ENCODE results near the gene GATA1. TPM values are rescaled to one million over a fixed set of nuclear protein-coding genes. Genes with fewer than 3 reads are reported as not detected.

GATA1 gene
- total RNA-seq, 1 experiment from 2014 or later, result 0.34 TPM

DNA sequence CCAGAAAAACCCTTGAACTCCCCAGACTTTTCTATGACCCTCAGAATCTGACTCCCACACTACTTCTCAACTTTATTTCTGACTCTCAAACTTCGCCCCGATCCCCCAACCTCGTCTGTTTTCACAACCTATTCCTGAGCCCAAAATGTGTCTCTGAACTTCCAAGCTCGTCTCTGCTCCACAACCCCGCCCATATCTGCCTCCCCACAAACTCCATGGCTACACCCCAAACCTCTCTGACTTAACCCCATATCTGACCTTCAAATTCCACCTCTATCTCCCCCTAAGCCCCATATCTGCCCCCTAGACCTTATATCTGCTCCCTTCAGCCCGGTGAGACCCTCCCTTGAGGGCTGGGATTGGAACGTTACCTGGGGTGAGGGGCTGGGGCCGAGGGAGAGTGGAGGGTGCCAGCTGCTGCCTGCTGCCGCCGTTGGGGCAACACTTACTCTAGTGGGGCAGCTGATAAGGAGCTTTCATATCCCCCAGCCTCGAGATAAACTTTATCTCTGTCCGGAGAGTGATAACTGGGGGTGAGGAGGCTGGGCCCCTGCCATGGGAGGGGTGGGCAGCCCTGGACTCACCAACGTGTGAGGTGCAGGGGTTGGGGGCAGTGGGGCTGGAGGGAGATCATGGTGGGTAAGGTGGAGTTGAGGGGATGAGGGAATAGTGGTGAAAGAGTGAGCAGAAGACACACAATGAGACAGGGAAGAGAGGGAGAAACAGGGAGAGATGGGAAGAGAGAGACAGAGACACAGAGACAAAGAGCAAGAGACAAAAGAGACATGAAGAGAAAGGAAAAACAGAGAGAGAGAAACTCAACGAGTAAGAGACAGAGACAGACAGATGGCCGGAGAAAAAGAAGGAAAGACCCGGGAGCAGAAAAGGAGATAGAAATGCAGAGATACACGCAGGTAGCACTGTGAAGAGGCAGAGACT lies 1.4 kb downstream of the GATA1 start:
- ChIA-PET POLR2A (no interaction called here), CTCF (no interaction called here), RAD21 (ENCODE audit: low non-redundant PET in 1 of 2, low total read pairs in 2 of 2, uncharacterized antibody in 2 of 2, unreplicated experiment in 2 of 2) (no interaction called here)
- Histone ChIP-seq H3K9me2 (ENCODE audit: insufficient read depth) (no peaks in the 10 kb centered on the region), H4K20me1 (ENCODE audit: insufficient read depth) (no peaks in the 10 kb centered on the region), H3K9me3 (ENCODE audit: control insufficient read depth in 1 of 2, insufficient read depth in 1 of 2, low read depth in 1 of 2, low read length in 2 of 2) (no peaks in the 10 kb centered on the region), H3K4me3 (replicated peaks in 1 of 2; ENCODE audit: low read depth in 1 of 2, low read length in 2 of 2) (no peak overlapping the region), H3K9ac (ENCODE audit: low read length) (no peak overlapping the region), H2AFZ (ENCODE audit: low read depth, low read length, poor library complexity, severe bottlenecking) (no peak overlapping the region), H3K79me2 (ENCODE audit: insufficient read depth, low read length) (no peaks in the 10 kb centered on the region), H3K4me1 (ENCODE audit: control insufficient read depth in 1 of 2, insufficient read depth in 2 of 2, low read length in 2 of 2) (no peaks in the 10 kb centered on the region), H3K4me2 (ENCODE audit: low read length) (no peak overlapping the region), H3K27me3 (ENCODE audit: insufficient read depth, low read length) (no peaks in the 10 kb centered on the region), H3K27ac (ENCODE audit: low read depth, low read length) (no peak overlapping the region), H3K36me3 (ENCODE audit: control insufficient read depth in 1 of 2, insufficient read depth in 2 of 2, low read length in 2 of 2) (no peaks in the 10 kb centered on the region)
- no peak for ATAC-seq
- DNase-seq (ENCODE audit: low read depth, low spot score), result no peak
- TF ChIP-seq, protein P1, sequence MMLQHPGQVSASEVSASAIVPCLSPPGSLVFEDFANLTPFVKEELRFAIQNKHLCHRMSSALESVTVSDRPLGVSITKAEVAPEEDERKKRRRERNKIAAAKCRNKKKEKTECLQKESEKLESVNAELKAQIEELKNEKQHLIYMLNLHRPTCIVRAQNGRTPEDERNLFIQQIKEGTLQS (IDR thresholded peaks at IDR 0.05), result no peak
- no peak for TF ChIP-seq SRF (IDR thresholded peaks at IDR 0.05; ENCODE audit: low read depth)
- TF ChIP-seq, protein P2, sequence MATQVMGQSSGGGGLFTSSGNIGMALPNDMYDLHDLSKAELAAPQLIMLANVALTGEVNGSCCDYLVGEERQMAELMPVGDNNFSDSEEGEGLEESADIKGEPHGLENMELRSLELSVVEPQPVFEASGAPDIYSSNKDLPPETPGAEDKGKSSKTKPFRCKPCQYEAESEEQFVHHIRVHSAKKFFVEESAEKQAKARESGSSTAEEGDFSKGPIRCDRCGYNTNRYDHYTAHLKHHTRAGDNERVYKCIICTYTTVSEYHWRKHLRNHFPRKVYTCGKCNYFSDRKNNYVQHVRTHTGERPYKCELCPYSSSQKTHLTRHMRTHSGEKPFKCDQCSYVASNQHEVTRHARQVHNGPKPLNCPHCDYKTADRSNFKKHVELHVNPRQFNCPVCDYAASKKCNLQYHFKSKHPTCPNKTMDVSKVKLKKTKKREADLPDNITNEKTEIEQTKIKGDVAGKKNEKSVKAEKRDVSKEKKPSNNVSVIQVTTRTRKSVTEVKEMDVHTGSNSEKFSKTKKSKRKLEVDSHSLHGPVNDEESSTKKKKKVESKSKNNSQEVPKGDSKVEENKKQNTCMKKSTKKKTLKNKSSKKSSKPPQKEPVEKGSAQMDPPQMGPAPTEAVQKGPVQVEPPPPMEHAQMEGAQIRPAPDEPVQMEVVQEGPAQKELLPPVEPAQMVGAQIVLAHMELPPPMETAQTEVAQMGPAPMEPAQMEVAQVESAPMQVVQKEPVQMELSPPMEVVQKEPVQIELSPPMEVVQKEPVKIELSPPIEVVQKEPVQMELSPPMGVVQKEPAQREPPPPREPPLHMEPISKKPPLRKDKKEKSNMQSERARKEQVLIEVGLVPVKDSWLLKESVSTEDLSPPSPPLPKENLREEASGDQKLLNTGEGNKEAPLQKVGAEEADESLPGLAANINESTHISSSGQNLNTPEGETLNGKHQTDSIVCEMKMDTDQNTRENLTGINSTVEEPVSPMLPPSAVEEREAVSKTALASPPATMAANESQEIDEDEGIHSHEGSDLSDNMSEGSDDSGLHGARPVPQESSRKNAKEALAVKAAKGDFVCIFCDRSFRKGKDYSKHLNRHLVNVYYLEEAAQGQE (IDR thresholded peaks at IDR 0.05; ENCODE audit: low read depth), result no peak
- TF ChIP-seq CBX3 (IDR thresholded peaks at IDR 0.05; ENCODE audit: low read depth), result no peak
- no peak for TF ChIP-seq POLR2AphosphoS5 (IDR thresholded peaks at IDR 0.05; ENCODE audit: low read depth, low read length)
- BruUV-seq (replicated peaks), result no TSS peak
- intact Hi-C loops (cut with micrococcal nuclease), result no loop called here
